VCaP (cell line): ENCODE data around the gene MAP2K6.

Source experiments
- H3K27ac ChIP-seq: fragments of 450-650 bp; 2 replicates; pipeline ENCODE4 v1.5.1; 2017
- CTCF ChIP-seq: fragments of 450-650 bp; conservative IDR thresholded peaks from 2 replicates; pipeline ENCODE4 v1.5.1; 2017; ENCODE audit warnings: mild to moderate bottlenecking, moderate library complexity

MAP2K6 gene

GRCh38 chr17:69588316-69588715 lies 173.8 kb downstream of the MAP2K6 start:
- no peak for TF ChIP-seq CTCF

GRCh38 chr17:69588827-69589239 lies 174.3 kb downstream of the MAP2K6 start:
- TF ChIP-seq CTCF: no peak
- H3K27ac ChIP-seq: no peak overlapping the region

More at GRCh38 chr17:69588316-69588715, 173.8 kb downstream of the MAP2K6 start:
- no peak overlapping the region for H3K27ac ChIP-seq

GRCh38 chr17:69590671-69591070 lies 176.2 kb downstream of the MAP2K6 start:
- TF ChIP-seq CTCF: no peak

GRCh38 chr17:69592692-69593350 lies 178.3 kb downstream of the MAP2K6 start:
- no peak overlapping the region for H3K27ac ChIP-seq
- TF ChIP-seq CTCF: no peak

More at GRCh38 chr17:69590671-69591070, 176.2 kb downstream of the MAP2K6 start:
- H3K27ac ChIP-seq: no peak overlapping the region

- no peak overlapping the region for H3K27ac ChIP-seq
- no peak for TF ChIP-seq CTCF
Observed at GRCh38 chr17:69593351-69593715, 178.8 kb downstream of the MAP2K6 start.

- H3K27ac ChIP-seq: no peak overlapping the region
- TF ChIP-seq CTCF: no peak
Observed at GRCh38 chr17:69593716-69594115, 179.2 kb downstream of the MAP2K6 start.

GRCh38 chr17:69594641-69595040 lies 180.1 kb downstream of the MAP2K6 start:
- no peak overlapping the region for H3K27ac ChIP-seq
- TF ChIP-seq CTCF: no peak
